Upper lobe of left lung (tissue), 4 donors: ENCODE results near the gene ELOVL1.

Experiments used
- POLR2A ChIP-seq, 4 donors: fragments of 450-650 bp; IDR thresholded peaks; one replicate each; pipeline ENCODE4 v1.5.1; 2016 to 2017; ENCODE audit warnings: antibody characterized with exemption in 4 of 4, mild to moderate bottlenecking in 2 of 4
- POLR2AphosphoS5 ChIP-seq, 2 donors: sonication (generic); formaldehyde crosslinking; IDR thresholded peaks; one replicate each; pipeline ENCODE4 v1.5.1; 2017; ENCODE audit warnings: antibody characterized with exemption in 2 of 2
- TF ChIP-seq, protein P1 (sequence below), 6 experiments: fragments of 450-650 bp in 4 of 6; fragments of 200-600 bp in 2 of 6; sonication (generic) in 2 of 6; IDR thresholded peaks; one replicate each; pipeline ENCODE4 v1.5.1; 2016 to 2019; ENCODE audit warnings: antibody characterized with exemption in 6 of 6

DNA sequence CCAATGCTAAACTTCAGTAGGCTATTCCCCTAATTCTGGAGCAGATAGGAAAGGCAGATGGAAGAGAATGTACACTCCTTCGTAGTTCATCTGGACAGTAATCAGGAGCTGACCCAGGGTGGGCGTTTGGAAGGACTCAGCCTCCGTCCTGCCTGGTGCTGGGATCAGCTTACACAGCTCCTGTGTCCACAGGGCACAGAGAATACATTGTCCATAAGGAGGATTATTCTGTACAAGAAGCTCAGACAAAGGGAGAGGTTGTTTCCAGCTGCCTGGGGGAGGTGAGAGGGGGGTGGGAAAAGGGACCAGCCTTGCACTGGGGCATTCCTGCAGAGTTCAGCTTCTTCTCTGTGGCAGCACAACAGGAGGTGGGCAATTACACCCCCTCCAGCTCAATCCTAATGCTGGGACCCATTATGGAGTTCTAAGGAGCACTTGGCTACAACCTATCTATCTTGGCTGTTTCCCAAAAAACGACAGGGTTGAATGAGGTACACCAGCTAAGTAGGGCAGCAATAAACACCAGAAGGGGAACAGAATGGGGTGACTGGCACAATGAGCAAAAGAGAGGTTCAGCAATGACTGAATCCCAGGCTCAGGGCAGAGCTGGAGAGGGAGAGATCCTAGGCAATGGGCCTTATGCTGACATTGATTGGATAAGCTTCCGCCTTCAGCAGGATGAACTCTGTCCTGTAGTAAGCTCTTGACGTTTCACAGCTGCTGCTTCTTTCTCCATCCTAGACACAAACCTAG lies 14.4 kb upstream of the ELOVL1 start:
- no peak for TF ChIP-seq POLR2AphosphoS5 (IDR thresholded peaks at IDR 0.05)
- TF ChIP-seq, protein P1, sequence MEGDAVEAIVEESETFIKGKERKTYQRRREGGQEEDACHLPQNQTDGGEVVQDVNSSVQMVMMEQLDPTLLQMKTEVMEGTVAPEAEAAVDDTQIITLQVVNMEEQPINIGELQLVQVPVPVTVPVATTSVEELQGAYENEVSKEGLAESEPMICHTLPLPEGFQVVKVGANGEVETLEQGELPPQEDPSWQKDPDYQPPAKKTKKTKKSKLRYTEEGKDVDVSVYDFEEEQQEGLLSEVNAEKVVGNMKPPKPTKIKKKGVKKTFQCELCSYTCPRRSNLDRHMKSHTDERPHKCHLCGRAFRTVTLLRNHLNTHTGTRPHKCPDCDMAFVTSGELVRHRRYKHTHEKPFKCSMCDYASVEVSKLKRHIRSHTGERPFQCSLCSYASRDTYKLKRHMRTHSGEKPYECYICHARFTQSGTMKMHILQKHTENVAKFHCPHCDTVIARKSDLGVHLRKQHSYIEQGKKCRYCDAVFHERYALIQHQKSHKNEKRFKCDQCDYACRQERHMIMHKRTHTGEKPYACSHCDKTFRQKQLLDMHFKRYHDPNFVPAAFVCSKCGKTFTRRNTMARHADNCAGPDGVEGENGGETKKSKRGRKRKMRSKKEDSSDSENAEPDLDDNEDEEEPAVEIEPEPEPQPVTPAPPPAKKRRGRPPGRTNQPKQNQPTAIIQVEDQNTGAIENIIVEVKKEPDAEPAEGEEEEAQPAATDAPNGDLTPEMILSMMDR (IDR thresholded peaks at IDR 0.05) = no peak
- no peak for TF ChIP-seq POLR2A (IDR thresholded peaks at IDR 0.05)
